Fibroblast of skin of left biceps (primary cell): ENCODE data around the gene UBA6.
A peak's percentile ranks its signal among the peaks of the same experiment; 100 is the strongest.
"Not testable (repeated sequence)": the region's sequence is repeated elsewhere in the genome, so short reads cannot be mapped to it uniquely, and the experiment has no call there.

Experiments
- DNase-seq, 2 experiments: peaks; one replicate each; pipeline ENCODE4 v3.0.0-alpha.2; 2013; ENCODE audit warnings: low read depth in 2 of 2

UBA6 gene

GRCh38 chr4:67700738-67701516, at the start of gene UBA6:
Gene UBA6, minus strand, starts transcription at chr4:67701155. Its CDS starts 36 bp downstream, at chr4:67701119.
- DNase-seq = peak; percentile 78 to 80

GRCh38 chr4:67750691-67751090, 49.7 kb upstream of the UBA6 start:
- DNase-seq = no peak

- no peak for DNase-seq
Observed at GRCh38 chr4:67749286-67749685, 48.3 kb upstream of the UBA6 start.

GRCh38 chr4:67746797-67747495, 46.0 kb upstream of the UBA6 start:
- DNase-seq = no peak

GRCh38 chr4:67744561-67745283, 43.8 kb upstream of the UBA6 start:
- no peak for DNase-seq

GRCh38 chr4:67743194-67743593, 42.2 kb upstream of the UBA6 start:
- DNase-seq = no peak

- DNase-seq = no peak
Observed at GRCh38 chr4:67736262-67736661, 35.3 kb upstream of the UBA6 start.

GRCh38 chr4:67735325-67735724, 34.4 kb upstream of the UBA6 start:
- no peak for DNase-seq

- DNase-seq = not testable (repeated sequence)
Observed at GRCh38 chr4:67730511-67730910, 29.6 kb upstream of the UBA6 start.

- DNase-seq = no peak
Observed at GRCh38 chr4:67727124-67727850, 26.3 kb upstream of the UBA6 start.

- no peak for DNase-seq
Observed at GRCh38 chr4:67725981-67726380, 25.0 kb upstream of the UBA6 start.

- no peak for DNase-seq
Observed at GRCh38 chr4:67725132-67725531, 24.2 kb upstream of the UBA6 start.

- DNase-seq = no peak
Observed at GRCh38 chr4:67723949-67724348, 23.0 kb upstream of the UBA6 start.

- no peak for DNase-seq
Observed at GRCh38 chr4:67723341-67723740, 22.4 kb upstream of the UBA6 start.

GRCh38 chr4:67721770-67722597, 21.0 kb upstream of the UBA6 start:
- DNase-seq = no peak

GRCh38 chr4:67721315-67721769, 20.4 kb upstream of the UBA6 start:
- no peak for DNase-seq

GRCh38 chr4:67719953-67720617, 19.1 kb upstream of the UBA6 start:
- DNase-seq = no peak

GRCh38 chr4:67718848-67719247, 17.9 kb upstream of the UBA6 start:
- DNase-seq = no peak

GRCh38 chr4:67717586-67717985, 16.6 kb upstream of the UBA6 start:
- DNase-seq = no peak

- DNase-seq = no peak
Observed at GRCh38 chr4:67714955-67715354, 14.0 kb upstream of the UBA6 start.

GRCh38 chr4:67714248-67714583, 13.3 kb upstream of the UBA6 start:
- DNase-seq = no peak
